SK-N-MC (cell line): ENCODE data around the gene MUC20.
"Not testable (repeated sequence)": the region's sequence is repeated elsewhere in the genome, so short reads cannot be mapped to it uniquely, and the experiment has no call there.

Experiments used
- EZH2 ChIP-seq: fragments of 200-600 bp; sonication (generic); IDR thresholded peaks from one replicate; pipeline ENCODE4 v1.6.1; 2017; ENCODE audit warnings: antibody characterized with exemption
- POLR2AphosphoS5 ChIP-seq: IDR thresholded peaks from 2 replicates; pipeline ENCODE4 v1.6.1; 2012; ENCODE audit warnings: mild to moderate bottlenecking, low read depth, low read length, borderline replicate concordance

DNA sequence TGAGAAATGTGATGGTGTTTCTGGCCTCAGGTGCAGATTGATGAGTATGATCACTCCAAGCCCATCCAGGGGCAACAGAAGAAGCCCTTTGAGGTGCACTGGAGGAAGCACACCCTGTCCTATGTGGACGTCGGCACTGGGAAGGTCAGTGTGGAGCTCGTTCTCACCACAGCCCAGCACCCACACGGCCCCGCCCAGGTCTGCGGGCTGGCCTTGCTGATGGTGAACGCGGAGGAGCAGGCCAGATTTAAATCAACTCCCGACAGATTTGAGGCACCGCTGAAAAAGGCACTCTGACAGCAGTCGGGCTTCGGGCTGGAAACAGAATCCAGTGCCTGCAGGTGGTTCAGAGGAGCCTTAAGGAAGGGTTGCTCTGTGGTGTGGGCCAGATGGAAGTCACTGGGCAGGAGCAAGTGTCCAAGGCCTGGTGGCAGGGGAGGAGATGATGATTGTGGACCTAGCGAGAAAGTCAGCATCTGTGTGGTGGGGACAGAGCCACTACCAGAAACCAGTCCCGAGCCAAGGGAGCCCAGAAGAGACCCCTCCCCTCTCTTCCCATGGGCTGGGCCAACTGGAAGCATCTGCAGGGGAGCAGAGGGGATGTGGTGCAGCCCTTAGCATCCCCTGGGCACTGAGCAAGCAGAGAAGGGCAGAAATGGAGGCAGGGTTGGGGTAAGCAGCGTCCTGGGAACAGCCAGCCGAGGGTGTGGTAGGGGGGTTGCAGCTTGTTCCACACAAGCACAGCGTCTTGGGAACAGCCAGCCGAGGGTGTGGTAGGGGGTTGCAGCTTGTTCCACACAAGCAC is 36.9 kb upstream of the MUC20 start:
- not testable (repeated sequence) for TF ChIP-seq POLR2AphosphoS5, EZH2
